CD14-positive monocyte (primary cell): Measurements from ENCODE around the gene ABCC12. TPM values are rescaled to one million over a fixed set of nuclear protein-coding genes. Genes with fewer than 3 reads are reported as not detected.
A peak's percentile ranks its signal among the peaks of the same experiment; 100 is the strongest.

Experiments
- DNase-seq, 3 donors: peaks; one replicate each; pipeline ENCODE4 v3.0.0-alpha.2; 2011 to 2022
- H2AFZ ChIP-seq: 2 replicates; pipeline ENCODE4 v1.6.0; 2012; ENCODE audit warnings: mild to moderate bottlenecking, low read depth, low read length, inconsistent platforms; ENCODE audit not compliant: insufficient read depth, poor library complexity, severe bottlenecking
- H3K27ac ChIP-seq, 2 donors: 1 replicate in 1 of 2; 2 replicates in 1 of 2; pipeline ENCODE4 v1.5.1; 2012 to 2013; ENCODE audit warnings: low read length in 2 of 2, control low read depth in 1 of 2, inconsistent platforms in 1 of 2, low read depth in 1 of 2, mild to moderate bottlenecking in 1 of 2
- H3K27me3 ChIP-seq, 2 donors: one replicate each; pipeline versions ENCODE4 v1.6.0 to v1.6.1; 2011 to 2013; ENCODE audit warnings: low read length in 2 of 2; ENCODE audit not compliant: control insufficient read depth in 2 of 2, insufficient read depth in 2 of 2
- H3K36me3 ChIP-seq, 2 donors: replicated peaks in 1 of 2; 1 replicate in 1 of 2; 2 replicates in 1 of 2; pipeline versions ENCODE4 v1.5.1 to v1.6.1; 2012 to 2013; ENCODE audit warnings: low read length in 2 of 2, control low read depth in 1 of 2, inconsistent platforms in 1 of 2, mild to moderate bottlenecking in 1 of 2; ENCODE audit not compliant: insufficient read depth in 2 of 2, control insufficient read depth in 1 of 2
- H3K4me1 ChIP-seq, 2 donors: 1 replicate in 1 of 2; 2 replicates in 1 of 2; pipeline versions ENCODE4 v1.5.1 to v1.6.1; 2012 to 2013; ENCODE audit warnings: low read length in 2 of 2, control low read depth in 1 of 2, inconsistent platforms in 1 of 2, mild to moderate bottlenecking in 1 of 2, moderate library complexity in 1 of 2; ENCODE audit not compliant: insufficient read depth in 2 of 2, control insufficient read depth in 1 of 2
- H3K4me2 ChIP-seq: replicated peaks from 2 replicates; pipeline ENCODE3; 2012; ENCODE audit warnings: low read length, moderate library complexity, mild to moderate bottlenecking; ENCODE audit not compliant: poor library complexity, severe bottlenecking; ENCODE audit errors: extremely low read depth
- H3K4me3 ChIP-seq, 3 experiments: fragments of 200-600 bp in 1 of 3; sonication (generic) in 1 of 3; replicated peaks in 1 of 3; 1 replicate in 2 of 3; 2 replicates in 1 of 3; pipeline ENCODE4 v1.5.1; 2011 to 2013; ENCODE audit warnings: low read length in 3 of 3, mild to moderate bottlenecking in 3 of 3, control low read depth in 2 of 3, low read depth in 2 of 3, inconsistent platforms in 1 of 3, moderate library complexity in 1 of 3
- H3K79me2 ChIP-seq: 2 replicates; pipeline ENCODE4 v1.6.0; 2012; ENCODE audit warnings: mild to moderate bottlenecking, control low read depth, inconsistent platforms, low read length, moderate library complexity; ENCODE audit not compliant: insufficient read depth
- H3K9ac ChIP-seq: 2 replicates; pipeline ENCODE4 v1.6.0; 2017; ENCODE audit warnings: low read length, mild to moderate bottlenecking; ENCODE audit not compliant: insufficient read depth, poor library complexity, severe bottlenecking
- H3K9me3 ChIP-seq, 2 donors: replicated peaks in 1 of 2; 1 replicate in 1 of 2; 2 replicates in 1 of 2; pipeline versions ENCODE4 v1.5.1 to v1.6.1; 2012 to 2013; ENCODE audit warnings: low read length in 2 of 2, control low read depth in 1 of 2; ENCODE audit not compliant: control insufficient read depth in 1 of 2, insufficient read depth in 1 of 2
- H4K20me1 ChIP-seq: 2 replicates; pipeline ENCODE4 v1.6.0; 2012; ENCODE audit warnings: mild to moderate bottlenecking, low read length, control low read depth, moderate library complexity; ENCODE audit not compliant: insufficient read depth
- H3K27ac Mint-ChIP-seq, 7 donors: one replicate each; pipeline ENCODE4 v1.8.0; 2020; ENCODE audit warnings: mild to moderate bottlenecking in 7 of 7, mixed read lengths in 7 of 7, moderate library complexity in 6 of 7, inconsistent platforms in 2 of 7
- H3K27me3 Mint-ChIP-seq, 3 donors: one replicate each; pipeline ENCODE4 v1.8.0; 2021 to 2022; ENCODE audit warnings: low read depth in 3 of 3, mild to moderate bottlenecking in 3 of 3, mixed read lengths in 3 of 3, moderate library complexity in 3 of 3, inconsistent platforms in 1 of 3
- H3K36me3 Mint-ChIP-seq, 2 donors: one replicate each; pipeline ENCODE4 v1.8.0; 2020; ENCODE audit warnings: mixed read lengths in 2 of 2, inconsistent platforms in 1 of 2, mild to moderate bottlenecking in 1 of 2
- H3K4me1 Mint-ChIP-seq: one replicate; pipeline ENCODE4 v1.8.0; 2020; ENCODE audit warnings: mild to moderate bottlenecking, mixed read lengths
- H3K4me3 Mint-ChIP-seq, 2 donors: one replicate each; pipeline ENCODE4 v1.8.0; 2020; ENCODE audit warnings: mild to moderate bottlenecking in 2 of 2, mixed read lengths in 2 of 2, moderate library complexity in 1 of 2
- H3K9me3 Mint-ChIP-seq, 7 donors: one replicate each; pipeline ENCODE4 v1.8.0; 2020 to 2022; ENCODE audit warnings: mixed read lengths in 7 of 7, mild to moderate bottlenecking in 6 of 7, moderate library complexity in 6 of 7, inconsistent platforms in 2 of 7
- CTCF ChIP-seq: fragments of 200-600 bp; IDR thresholded peaks from one replicate; pipeline ENCODE4 v1.8.0; 2022; ENCODE audit warnings: antibody characterized with exemption, mild to moderate bottlenecking
- WGBS: methylation state at CpG from one replicate; pipeline ENCODE4 v1.1.5; 2013; ENCODE audit warnings: missing lambda C conversion rate; ENCODE audit not compliant: insufficient coverage; 5-methylcytosine and 5-hydroxymethylcytosine counted together
- intact Hi-C, 2 donors: fragments of 100-400 bp; cut with micrococcal nuclease; formaldehyde crosslinking; loops; one replicate each; pipeline versions ENCODE4 v1.15.0 to v1.15.1; 2023
- polyA plus RNA-seq, 3 donors: library from polyadenylated mRNA; depleted of rRNA in 1 of 3; unstranded in 2 of 3; stranded (reverse) in 1 of 3; fragments of 300-500 nt in 2 of 3; fragments of >200 nt in 1 of 3; fragmentation: Illumina TruSeq in 2 of 3; gene quantifications; 1 replicate in 2 of 3; 2 replicates in 1 of 3; pipeline ENCODE4 v1.2.3, GENCODE V29; 2012 to 2021

ABCC12 gene
- polyA plus RNA-seq, 3 donors, result not detected

- H3K27ac ChIP-seq, result no peak overlapping the region
- no peak overlapping the region for H3K4me3 ChIP-seq
- DNase-seq, result no peak
- no peaks in the 10 kb centered on the region for H3K4me1 Mint-ChIP-seq
- H3K4me1 ChIP-seq, result no peaks in the 10 kb centered on the region
- no peaks in the 10 kb centered on the region for H3K36me3 Mint-ChIP-seq
- H3K79me2 ChIP-seq, result no peaks in the 10 kb centered on the region
- H3K4me2 ChIP-seq, result no peak overlapping the region
- no peaks in the 10 kb centered on the region for H4K20me1 ChIP-seq
- H2AFZ ChIP-seq, result no peak overlapping the region
- WGBS, result no CpG with 5 or more reads among the region's 3 CpGs
- H3K9ac ChIP-seq, result no peak overlapping the region
- no peak overlapping the region for H3K4me3 Mint-ChIP-seq
- intact Hi-C loops, result no loop called here
- no peaks in the 10 kb centered on the region for H3K9me3 ChIP-seq
- no peaks in the 10 kb centered on the region for H3K36me3 ChIP-seq
- no peak for TF ChIP-seq CTCF
- no peak overlapping the region for H3K27ac Mint-ChIP-seq
- H3K9me3 Mint-ChIP-seq, result no peaks in the 10 kb centered on the region
- peaks cover 6 to 16% (median 8%) of the 10 kb centered on the region in 3 donors for H3K27me3 Mint-ChIP-seq
- H3K27me3 ChIP-seq, result no peaks in the 10 kb centered on the region
These were observed 23.1 kb downstream of the ABCC12 start for GRCh38 chr16:48132696-48133095.

- no peak overlapping the region for H3K9ac ChIP-seq
These were observed 24.4 kb downstream of the ABCC12 start for GRCh38 chr16:48131201-48131935.

More at GRCh38 chr16:48131201-48131935, 24.4 kb downstream of the ABCC12 start:
- no peaks in the 10 kb centered on the region for H3K36me3 Mint-ChIP-seq
- H3K36me3 ChIP-seq, result no peaks in the 10 kb centered on the region
- H3K4me1 ChIP-seq, result no peaks in the 10 kb centered on the region
- H3K27me3 ChIP-seq, result no peaks in the 10 kb centered on the region
- no peak overlapping the region for H3K4me2 ChIP-seq
- peaks cover 8 to 17% (median 8%) of the 10 kb centered on the region in 3 donors for H3K27me3 Mint-ChIP-seq
- TF ChIP-seq CTCF, result no peak
- WGBS, result 78% methylated on average over 3 of the region's 6 CpGs
- intact Hi-C loops, result no loop called here
- no peaks in the 10 kb centered on the region for H3K79me2 ChIP-seq
- no peak overlapping the region for H3K4me3 Mint-ChIP-seq
- no peak for DNase-seq
- H3K4me1 Mint-ChIP-seq, result no peaks in the 10 kb centered on the region
- H3K27ac ChIP-seq, result no peak overlapping the region
- H3K27ac Mint-ChIP-seq, result peak overlapping the region in 1 of 7 donors; percentile 27
- no peak overlapping the region for H3K4me3 ChIP-seq
- H4K20me1 ChIP-seq, result no peaks in the 10 kb centered on the region
- no peak overlapping the region for H2AFZ ChIP-seq
- no peaks in the 10 kb centered on the region for H3K9me3 Mint-ChIP-seq
- H3K9me3 ChIP-seq, result no peaks in the 10 kb centered on the region
